GM12878 (cell line): ENCODE results near the gene AFF1.

Source experiments
- CEBPB ChIP-seq, 2 experiments: fragments of 150-350 bp in 1 of 2; IDR thresholded peaks; 2 replicates each; pipeline ENCODE4 v1.6.1; 2012 to 2014; ENCODE audit warnings: low read depth in 2 of 2, low read length in 2 of 2, borderline replicate concordance in 1 of 2, inconsistent platforms in 1 of 2
- CTCF ChIP-seq, 3 experiments: IDR thresholded peaks in 2 of 3; conservative IDR thresholded peaks in 1 of 3; 2 replicates each; pipeline ENCODE4 v1.5.1; 2011; ENCODE audit warnings: low read depth in 3 of 3, low read length in 3 of 3, mild to moderate bottlenecking in 3 of 3, control low read depth in 2 of 3, moderate library complexity in 2 of 3, inconsistent platforms in 1 of 3, mixed read lengths in 1 of 3; ENCODE audit not compliant: control insufficient read depth in 2 of 3, insufficient read depth in 1 of 3; ENCODE audit errors: extremely low read depth in 1 of 3
- NKRF ChIP-seq: fragments of 450-650 bp; conservative IDR thresholded peaks from 2 replicates; pipeline ENCODE4 v1.6.1; 2017; ENCODE audit warnings: mild to moderate bottlenecking, moderate library complexity
- POLR2A ChIP-seq: IDR thresholded peaks from 2 replicates; pipeline ENCODE4 v1.6.1; 2011; ENCODE audit warnings: low read depth, mild to moderate bottlenecking, low read length
- SMC3 ChIP-seq: IDR thresholded peaks from 2 replicates; pipeline ENCODE4 v1.6.1; 2011; ENCODE audit warnings: low read length, improper control_type of control experiment, borderline replicate concordance

GRCh38 chr4:87002682-87003043, 67.9 kb downstream of the AFF1 start:
- no peak for TF ChIP-seq SMC3
- no peak for TF ChIP-seq CTCF (IDR thresholded peaks at IDR 0.05 in 2 of 3, conservative IDR thresholded peaks at IDR 0.05 in 1 of 3; ENCODE audit: control insufficient read depth in 2 of 3, extremely low read depth in 1 of 3, insufficient read depth in 1 of 3, low read depth in 3 of 3, low read length in 3 of 3)
- TF ChIP-seq CEBPB (IDR thresholded peaks at IDR 0.05; ENCODE audit: borderline replicate concordance in 1 of 2, low read depth in 2 of 2, low read length in 2 of 2), result no peak
- TF ChIP-seq POLR2A, result no peak
- no peak for TF ChIP-seq NKRF
